ENCODE data around the gene CAPN12.

The CAPN12 gene

DNA sequence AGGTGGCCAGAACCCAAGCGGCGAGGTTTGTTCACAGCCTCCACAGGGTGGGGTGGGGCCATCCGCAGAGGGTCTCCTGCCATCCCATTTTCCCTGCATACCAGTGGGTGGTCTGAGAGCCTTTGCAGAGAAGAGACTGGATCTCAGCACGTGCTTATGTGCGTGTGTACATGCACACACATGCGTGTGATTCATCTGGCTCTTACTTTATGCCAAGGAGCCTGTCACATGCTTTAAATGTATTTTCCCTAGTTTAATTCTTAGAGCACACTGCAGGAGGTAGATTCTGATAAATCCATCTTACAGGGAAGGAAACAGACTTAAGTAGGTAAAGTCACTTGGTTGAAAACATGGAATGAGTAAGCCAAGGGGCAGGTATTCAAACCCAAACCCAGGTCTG lies 47.1 kb downstream of the CAPN12 start:
- no peak for DNase-seq (ENCODE audit: low read depth)
- TF ChIP-seq, protein P1, sequence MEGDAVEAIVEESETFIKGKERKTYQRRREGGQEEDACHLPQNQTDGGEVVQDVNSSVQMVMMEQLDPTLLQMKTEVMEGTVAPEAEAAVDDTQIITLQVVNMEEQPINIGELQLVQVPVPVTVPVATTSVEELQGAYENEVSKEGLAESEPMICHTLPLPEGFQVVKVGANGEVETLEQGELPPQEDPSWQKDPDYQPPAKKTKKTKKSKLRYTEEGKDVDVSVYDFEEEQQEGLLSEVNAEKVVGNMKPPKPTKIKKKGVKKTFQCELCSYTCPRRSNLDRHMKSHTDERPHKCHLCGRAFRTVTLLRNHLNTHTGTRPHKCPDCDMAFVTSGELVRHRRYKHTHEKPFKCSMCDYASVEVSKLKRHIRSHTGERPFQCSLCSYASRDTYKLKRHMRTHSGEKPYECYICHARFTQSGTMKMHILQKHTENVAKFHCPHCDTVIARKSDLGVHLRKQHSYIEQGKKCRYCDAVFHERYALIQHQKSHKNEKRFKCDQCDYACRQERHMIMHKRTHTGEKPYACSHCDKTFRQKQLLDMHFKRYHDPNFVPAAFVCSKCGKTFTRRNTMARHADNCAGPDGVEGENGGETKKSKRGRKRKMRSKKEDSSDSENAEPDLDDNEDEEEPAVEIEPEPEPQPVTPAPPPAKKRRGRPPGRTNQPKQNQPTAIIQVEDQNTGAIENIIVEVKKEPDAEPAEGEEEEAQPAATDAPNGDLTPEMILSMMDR (IDR thresholded peaks at IDR 0.05; ENCODE audit: control insufficient read depth, insufficient read depth, low read depth, low read length, missing control alignments): no peak
- H3K4me3 ChIP-seq (ENCODE audit: control insufficient read depth, low read depth, low read length): no peak overlapping the region

DNA sequence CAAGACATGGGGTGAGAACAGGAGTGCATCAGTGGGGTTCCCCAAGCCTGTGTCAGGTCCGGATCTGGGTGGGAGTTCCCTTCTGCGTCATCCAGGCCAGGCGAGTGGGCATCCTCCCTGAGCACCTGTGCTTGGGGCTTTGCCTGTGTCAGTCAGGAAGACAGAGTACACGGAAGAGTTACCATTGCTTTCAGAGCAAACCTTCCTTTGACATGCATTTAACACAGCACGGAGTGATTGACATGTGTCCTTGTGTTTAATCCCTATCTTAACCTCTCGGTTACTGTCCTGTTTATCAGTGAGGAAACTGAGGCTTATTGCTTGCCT lies 47.6 kb downstream of the CAPN12 start:
- no peak overlapping the region for H3K4me3 ChIP-seq (ENCODE audit: control insufficient read depth, low read depth, low read length)
- TF ChIP-seq, protein P1 (IDR thresholded peaks at IDR 0.05; ENCODE audit: control insufficient read depth, insufficient read depth, low read depth, low read length, missing control alignments): no peak
- no peak for DNase-seq (ENCODE audit: low read depth)

DNA sequence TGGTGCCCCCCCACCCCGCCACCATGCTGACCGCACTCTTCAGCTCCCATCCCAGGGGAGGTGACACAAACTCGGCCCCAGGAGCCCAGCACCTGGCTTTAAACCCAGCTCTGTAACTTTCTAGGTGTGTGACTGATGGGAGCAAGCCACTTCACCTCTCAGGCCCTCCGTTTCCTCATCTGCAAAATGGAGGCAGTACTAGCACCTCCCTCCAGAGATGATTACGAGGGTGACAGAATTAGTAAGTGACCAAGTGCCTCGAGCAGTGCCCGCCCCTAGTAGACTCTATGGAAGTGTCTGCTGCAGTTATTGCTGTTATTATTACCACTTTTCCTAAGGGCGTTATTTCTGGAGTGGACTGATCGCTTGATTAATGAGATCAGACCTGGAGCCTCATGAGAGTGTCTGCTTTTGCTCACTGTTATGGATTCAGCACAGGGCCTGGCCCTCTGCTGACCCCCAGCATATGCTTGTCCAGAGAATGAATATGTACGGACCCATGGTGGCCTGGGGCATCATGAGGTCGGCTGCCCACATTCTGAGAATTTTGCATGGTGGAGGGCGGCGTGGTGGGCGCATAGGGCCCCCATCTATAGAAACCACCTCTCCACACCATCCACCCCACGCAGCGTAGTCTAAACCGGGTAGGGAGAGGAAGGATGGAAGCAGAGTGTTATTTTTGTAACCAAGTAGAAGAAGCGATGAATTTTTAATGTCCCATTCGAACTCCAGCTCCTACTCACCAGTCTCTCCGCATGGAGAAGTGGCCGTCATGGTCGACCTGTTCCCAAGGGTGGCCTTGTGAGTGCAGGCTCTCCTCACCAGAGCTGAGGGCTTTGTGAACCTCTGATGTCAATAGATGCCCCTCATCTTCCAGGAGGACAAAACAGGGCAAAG lies 48.2 kb downstream of the CAPN12 start:
- TF ChIP-seq, protein P1 (IDR thresholded peaks at IDR 0.05; ENCODE audit: control insufficient read depth, insufficient read depth, low read depth, low read length, missing control alignments): no peak
- no peak for DNase-seq (ENCODE audit: low read depth)
- no peak overlapping the region for H3K4me3 ChIP-seq (ENCODE audit: control insufficient read depth, low read depth, low read length)

DNA sequence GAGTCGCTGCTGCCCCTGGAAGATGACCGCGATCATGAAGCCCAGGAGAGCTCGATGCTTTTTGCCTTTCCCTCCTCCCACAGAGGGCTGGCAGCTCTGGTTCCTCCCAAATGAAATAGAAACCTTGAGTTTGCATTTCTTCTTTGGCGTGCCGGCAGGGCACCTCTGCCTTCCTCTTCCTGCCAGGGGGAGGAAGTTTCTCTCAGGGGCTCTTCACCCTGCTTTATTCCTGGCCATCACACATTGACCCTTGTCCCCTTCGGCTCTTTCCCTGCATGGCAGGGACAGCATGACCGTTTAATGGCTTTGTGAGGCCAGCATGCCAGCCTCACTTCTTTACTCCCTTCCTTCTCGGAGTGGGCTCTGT lies 49.0 kb downstream of the CAPN12 start:
- no peak for DNase-seq (ENCODE audit: low read depth)
- TF ChIP-seq, protein P1 (IDR thresholded peaks at IDR 0.05; ENCODE audit: control insufficient read depth, insufficient read depth, low read depth, low read length, missing control alignments): no peak
- no peak overlapping the region for H3K4me3 ChIP-seq (ENCODE audit: control insufficient read depth, low read depth, low read length)

DNA sequence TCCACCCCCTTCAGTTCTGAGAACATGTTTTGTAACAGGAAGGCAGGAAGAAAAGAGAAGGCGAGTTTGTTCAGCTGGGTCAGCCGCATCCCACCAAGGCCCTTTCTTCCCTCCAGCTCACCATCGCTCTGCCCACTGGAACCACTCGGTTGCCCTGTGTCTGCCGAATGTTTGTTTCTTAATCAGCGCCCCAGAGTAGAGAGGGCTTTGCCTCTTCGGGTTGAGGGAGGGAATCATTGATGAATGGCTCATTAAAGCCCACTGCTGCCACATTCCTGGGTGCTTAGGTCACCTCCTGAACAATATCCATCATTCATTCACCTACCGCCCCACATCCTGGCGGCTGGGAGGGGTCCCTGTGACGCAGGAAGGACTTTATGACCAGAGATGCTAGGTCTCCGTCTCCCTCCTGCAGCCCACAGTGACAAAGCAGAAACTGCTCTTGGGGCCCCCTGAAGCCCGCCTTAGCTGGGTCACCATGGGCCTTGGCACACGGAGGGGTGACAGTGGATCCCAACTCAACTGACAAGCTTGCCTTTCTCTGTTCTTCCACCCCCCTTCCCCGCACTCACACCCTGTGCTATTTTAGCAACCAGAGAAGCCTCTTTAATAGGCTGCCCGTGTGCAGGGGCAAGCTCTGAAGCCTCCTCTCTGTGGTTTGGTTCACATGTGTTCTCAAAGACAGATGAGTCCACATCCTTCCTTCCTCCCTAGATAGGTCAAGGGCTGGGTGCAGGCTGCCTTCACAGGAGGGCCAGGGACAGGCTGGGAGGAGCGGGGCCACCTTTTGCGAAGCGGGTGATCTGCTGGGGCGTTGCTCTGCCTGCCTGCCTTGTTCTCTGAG lies 50.7 kb downstream of the CAPN12 start:
- no peak for DNase-seq (ENCODE audit: low read depth)
- TF ChIP-seq, protein P1 (IDR thresholded peaks at IDR 0.05; ENCODE audit: control insufficient read depth, insufficient read depth, low read depth, low read length, missing control alignments): no peak
- no peak overlapping the region for H3K4me3 ChIP-seq (ENCODE audit: control insufficient read depth, low read depth, low read length)

DNA sequence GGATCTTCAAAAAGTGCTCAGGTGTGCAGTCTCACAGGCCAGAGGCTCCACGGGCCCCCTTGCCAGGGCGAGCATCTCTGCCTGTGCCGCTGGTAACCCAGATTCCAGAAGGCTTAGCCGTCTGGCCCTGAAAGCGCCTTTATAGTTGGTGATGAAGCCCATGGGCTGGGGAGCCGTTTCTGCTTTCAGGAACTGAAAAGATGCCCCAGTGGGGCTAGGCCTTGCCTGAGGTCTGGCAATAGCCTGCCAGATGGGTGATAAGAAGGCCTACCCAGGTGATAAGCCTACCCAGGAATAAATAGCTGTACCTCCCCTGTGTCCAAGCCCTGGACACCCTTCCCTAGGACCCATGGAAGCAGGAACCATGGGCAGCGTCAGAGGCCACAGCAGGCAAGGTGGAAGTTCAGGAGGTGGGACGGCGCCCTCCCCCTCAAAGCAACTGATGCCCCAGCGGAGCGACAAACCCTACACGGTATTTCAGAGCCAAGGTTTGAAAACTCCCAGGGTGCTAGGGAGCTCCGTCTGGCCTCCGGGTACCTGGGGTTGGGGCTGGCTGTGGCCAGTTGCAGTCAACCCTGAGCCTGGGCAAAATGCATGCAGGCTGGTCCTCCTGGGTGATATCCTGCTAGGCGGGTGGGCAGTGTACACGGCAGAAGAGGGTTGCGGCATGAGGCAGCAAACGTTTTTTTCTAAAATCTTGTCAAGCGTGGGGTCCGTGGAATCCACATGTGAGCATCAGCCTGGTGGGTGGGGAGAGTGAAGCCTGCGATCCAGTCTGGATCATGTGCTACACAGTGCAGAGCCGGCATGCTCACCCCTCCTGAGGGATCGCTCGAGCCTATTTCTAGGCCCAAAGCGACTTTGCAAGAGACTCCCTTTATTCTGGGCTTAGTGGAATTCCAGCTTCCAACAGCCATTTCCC lies 51.6 kb downstream of the CAPN12 start:
- TF ChIP-seq, protein P1 (IDR thresholded peaks at IDR 0.05; ENCODE audit: control insufficient read depth, insufficient read depth, low read depth, low read length, missing control alignments): no peak
- DNase-seq (ENCODE audit: low read depth): no peak
- no peak overlapping the region for H3K4me3 ChIP-seq (ENCODE audit: control insufficient read depth, low read depth, low read length)
